NCI-H1436 treated with DMSO at 0.1 percent for 48 hours (cell line): ENCODE data around the gene SZT2.
"Not testable (repeated sequence)": the region's sequence is repeated elsewhere in the genome, so short reads cannot be mapped to it uniquely, and the experiment has no call there.

Experiments
- DNase-seq: peaks from one replicate; lab custom pipeline; 2025; lab: John Stamatoyannopoulos, UW

The SZT2 gene

DNA sequence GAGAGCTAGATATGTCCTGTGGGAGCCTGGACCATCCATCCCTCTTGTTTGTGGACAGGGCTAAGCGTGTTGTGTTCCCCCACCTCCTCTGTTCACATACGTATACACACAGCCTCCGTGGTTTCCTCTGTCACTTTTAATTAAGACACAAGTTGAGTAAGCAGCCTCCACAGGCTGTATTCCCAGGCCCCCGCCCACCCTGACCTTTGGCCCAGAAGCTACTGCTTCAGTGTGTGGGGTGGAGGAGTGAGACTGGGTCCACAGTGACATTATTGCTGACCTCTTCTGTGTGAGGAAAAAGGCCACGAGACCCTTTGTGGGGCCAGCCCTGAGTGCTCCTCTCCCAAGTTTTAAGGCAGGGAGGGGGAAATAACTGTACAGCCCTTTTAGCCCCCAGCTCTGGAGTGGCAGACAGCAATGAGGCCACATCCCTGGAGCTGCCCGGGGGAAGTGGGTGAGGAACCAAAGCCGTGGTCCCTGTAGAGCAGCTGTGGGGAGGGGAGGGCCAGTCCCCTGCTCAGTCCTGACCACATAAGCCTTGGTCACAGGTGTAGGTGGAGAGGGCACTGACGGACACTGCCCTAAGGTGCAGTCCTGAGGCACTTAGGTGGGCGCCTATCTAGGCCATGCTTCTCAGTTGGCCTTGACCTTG, 26.3 kb upstream of the SZT2 start:
- no peak for DNase-seq

- DNase-seq = no peak
Observed at GRCh38 chr1:43363935-43364525, 25.7 kb upstream of the SZT2 start.

GRCh38 chr1:43365678-43366077, 24.0 kb upstream of the SZT2 start:
- DNase-seq = no peak

DNA sequence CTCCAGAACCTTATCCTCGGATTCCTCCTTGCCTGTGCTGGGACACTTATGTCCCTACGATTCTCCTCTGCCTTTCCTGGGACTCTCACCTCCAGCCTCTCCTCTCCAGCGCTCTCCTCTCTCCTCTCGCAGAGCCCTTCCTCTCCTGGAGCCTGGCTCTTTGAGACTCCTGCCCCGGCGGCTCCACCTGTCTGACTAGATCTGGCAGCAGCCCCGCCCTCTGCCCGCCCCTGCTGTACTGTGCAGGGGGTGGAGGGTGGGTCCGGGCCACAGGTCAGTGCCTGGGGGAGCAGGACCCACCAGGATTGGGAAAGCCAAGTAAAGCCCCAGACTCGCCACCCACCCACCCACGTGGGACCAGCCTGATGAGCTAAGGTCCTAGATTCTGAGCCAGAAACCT, 23.5 kb upstream of the SZT2 start:
- no peak for DNase-seq

- DNase-seq = no peak
Observed at GRCh38 chr1:43366601-43367025, 23.1 kb upstream of the SZT2 start.

- DNase-seq = no peak
Observed at GRCh38 chr1:43367026-43367903, 22.4 kb upstream of the SZT2 start.

- peak; percentile 6 for DNase-seq
Observed at GRCh38 chr1:43367904-43368645, 21.6 kb upstream of the SZT2 start, which contains the start of gene ELOVL1. Gene ELOVL1 (minus strand): TSS chr1:43368011. CDS start chr1:43365609, 2,402 bp downstream.

DNA sequence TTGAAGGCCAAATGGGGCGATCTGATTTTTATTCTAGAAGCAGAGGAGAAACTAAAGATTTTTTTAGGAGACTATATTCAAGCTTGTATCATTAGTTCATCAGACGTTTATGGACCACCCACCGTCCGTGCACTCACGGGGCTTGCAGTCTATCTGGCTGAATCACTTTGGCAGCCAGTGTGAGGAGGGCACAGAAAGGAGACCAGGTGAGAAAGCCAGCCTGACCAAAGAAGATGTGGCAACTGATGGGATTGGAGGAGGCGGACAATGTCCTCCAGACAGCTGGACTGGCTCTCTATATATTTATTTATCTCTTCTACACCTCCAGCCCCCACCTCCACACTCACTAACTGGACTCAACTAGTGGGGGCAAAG, 21.1 kb upstream of the SZT2 start:
- no peak for DNase-seq

GRCh38 chr1:43369779-43370178, 19.9 kb upstream of the SZT2 start:
- DNase-seq = not testable (repeated sequence)

DNA sequence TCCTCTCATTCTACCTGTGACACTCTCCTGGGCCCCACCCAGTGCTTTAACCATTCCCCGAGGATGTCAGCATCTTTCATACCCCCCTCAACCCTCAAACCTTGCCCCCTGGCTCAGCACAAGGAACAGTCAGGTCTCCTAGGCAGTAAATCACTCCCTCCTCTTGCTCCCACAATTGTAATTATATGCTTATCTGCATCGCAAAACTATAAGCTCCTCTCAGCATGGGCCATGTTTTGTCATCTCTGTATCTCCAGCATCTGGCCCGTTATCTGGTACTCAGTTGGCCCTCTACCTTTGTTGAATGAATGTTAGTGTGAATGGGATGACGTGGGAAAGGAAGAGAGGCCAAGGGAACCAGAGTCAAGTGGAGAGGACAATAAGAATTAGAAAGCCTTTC, 19.1 kb upstream of the SZT2 start:
- no peak for DNase-seq

- no peak for DNase-seq
Observed at GRCh38 chr1:43372172-43372571, 17.5 kb upstream of the SZT2 start.

- no peak for DNase-seq
Observed at GRCh38 chr1:43373066-43373940, 16.4 kb upstream of the SZT2 start.

- no peak for DNase-seq
Observed at GRCh38 chr1:43376723-43377235, 12.9 kb upstream of the SZT2 start.

- DNase-seq = no peak
Observed at GRCh38 chr1:43377831-43378230, 11.9 kb upstream of the SZT2 start.

- no peak for DNase-seq
Observed at GRCh38 chr1:43379476-43379875, 10.2 kb upstream of the SZT2 start.

DNA sequence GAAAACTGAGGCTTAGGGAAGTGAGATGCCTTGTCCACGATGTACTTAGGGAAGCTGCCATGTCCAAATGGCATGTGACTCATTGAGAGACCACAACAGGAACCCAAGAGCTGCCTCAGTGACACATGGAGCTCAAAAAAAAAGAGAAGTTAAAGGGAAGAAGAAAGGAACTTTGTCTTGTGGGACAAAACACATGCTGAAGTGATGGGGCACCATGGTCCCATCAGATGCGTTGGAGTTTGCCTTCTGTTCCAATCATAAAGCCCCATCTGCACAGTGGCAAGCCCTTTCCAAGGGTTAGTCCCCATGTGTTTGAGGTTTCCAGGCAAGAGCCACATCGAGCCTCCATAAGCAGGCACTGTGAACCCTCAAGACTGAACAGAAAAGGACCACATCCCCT, 8.1 kb upstream of the SZT2 start:
- DNase-seq = no peak

DNA sequence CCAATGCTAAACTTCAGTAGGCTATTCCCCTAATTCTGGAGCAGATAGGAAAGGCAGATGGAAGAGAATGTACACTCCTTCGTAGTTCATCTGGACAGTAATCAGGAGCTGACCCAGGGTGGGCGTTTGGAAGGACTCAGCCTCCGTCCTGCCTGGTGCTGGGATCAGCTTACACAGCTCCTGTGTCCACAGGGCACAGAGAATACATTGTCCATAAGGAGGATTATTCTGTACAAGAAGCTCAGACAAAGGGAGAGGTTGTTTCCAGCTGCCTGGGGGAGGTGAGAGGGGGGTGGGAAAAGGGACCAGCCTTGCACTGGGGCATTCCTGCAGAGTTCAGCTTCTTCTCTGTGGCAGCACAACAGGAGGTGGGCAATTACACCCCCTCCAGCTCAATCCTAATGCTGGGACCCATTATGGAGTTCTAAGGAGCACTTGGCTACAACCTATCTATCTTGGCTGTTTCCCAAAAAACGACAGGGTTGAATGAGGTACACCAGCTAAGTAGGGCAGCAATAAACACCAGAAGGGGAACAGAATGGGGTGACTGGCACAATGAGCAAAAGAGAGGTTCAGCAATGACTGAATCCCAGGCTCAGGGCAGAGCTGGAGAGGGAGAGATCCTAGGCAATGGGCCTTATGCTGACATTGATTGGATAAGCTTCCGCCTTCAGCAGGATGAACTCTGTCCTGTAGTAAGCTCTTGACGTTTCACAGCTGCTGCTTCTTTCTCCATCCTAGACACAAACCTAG, 7.5 kb upstream of the SZT2 start:
- no peak for DNase-seq

DNA sequence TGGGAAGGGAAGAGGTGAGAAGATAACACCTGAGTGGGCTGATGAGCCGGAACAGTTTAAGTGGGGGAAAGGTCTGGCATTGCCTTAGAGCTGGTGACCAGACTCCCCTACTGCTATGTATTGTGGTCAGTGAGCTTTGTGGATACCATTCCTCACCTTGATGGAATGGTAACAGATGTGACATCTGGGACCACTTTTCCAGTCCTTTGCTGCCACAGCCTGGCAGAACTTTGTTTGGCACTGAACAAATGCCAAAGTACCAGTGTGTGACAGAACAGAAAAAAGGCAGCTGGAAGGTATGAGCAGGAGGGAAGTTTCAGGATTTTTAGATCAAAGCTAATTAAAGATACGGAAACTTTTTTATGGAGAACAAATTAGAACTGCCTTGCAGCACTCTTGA, 6.2 kb upstream of the SZT2 start:
- DNase-seq = no peak

DNA sequence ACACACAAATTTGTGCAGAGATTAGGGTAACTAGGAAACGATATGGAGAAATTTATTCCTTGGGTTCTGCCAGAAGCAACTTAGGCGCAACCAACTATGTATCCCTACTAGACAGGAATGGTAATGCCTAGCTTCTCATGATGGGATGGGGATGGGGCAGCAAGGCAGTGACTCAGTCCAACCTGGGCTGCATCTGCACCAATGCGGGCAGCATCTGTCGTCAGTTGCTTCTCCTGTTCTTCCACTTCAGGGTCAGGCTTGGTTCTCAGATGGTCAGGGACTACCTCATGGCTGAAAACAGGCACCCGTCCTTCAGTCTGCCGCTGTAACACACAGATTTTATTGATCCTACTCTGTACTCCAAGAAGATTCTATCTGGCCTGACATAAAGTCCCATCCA, 3.0 kb upstream of the SZT2 start:
- DNase-seq = no peak

GRCh38 chr1:43387976-43388599, 1.6 kb upstream of the SZT2 start:
- DNase-seq = no peak
